H54 (cell line): ENCODE measurements around the gene ZNF669.

ENCODE experiments used
- DNase-seq: peaks from one replicate; pipeline ENCODE4 v3.0.0; 2011; ENCODE audit warnings: low spot score, mixed read lengths; ENCODE audit not compliant: insufficient read length
- FAIRE-seq: peaks from 3 replicates; lab custom pipeline; 2011; peaks lifted over from hg19 to GRCh38; lab: Jason Lieb, UNC
- POLR2A ChIP-seq: IDR thresholded peaks from 2 replicates; pipeline ENCODE4 v1.6.1; 2011; ENCODE audit warnings: low read depth, mild to moderate bottlenecking, low read length

The ZNF669 gene

DNA sequence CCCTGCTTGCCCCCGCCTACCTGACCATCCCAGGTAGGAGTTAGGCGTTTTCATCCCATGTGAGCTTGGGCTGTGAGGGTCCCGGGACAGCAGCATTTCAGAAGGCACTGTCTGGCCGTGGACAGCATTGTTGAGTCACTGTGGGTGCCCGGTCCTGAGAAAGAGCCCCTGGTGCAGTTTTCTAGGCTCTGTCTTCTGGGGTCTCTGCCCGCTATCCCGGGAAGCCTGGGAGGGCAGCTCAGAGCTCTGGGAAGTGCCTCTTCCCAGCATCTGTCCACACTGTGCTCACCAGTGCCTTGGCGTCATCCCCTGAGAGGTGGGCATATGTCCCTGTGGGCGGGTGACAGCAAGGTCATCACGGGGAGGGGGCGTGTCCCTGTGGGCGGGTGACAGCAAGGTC, 11.4 kb upstream of the ZNF669 start:
- no peak for TF ChIP-seq POLR2A
- DNase-seq, result no peak
- no peak for FAIRE-seq

DNA sequence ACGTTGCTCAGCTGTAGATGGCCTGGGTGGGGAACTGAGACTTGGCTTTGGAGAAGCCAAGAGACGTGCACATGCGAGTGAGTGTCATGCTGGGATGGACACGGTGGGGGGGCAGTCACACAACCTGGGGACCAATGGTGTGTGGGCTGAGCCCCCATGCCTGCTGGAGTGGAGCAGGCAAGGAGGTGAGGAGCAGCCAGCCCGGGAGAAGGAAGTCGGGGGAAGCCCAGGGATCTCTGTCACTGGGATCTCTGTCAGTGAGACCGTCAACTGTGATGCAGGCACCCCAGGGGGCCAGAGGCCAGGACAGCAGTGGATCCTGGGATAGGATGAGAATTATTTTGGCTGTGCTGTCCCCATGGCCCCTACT, 11.0 kb upstream of the ZNF669 start:
- TF ChIP-seq POLR2A, result no peak
- FAIRE-seq, result no peak

DNA sequence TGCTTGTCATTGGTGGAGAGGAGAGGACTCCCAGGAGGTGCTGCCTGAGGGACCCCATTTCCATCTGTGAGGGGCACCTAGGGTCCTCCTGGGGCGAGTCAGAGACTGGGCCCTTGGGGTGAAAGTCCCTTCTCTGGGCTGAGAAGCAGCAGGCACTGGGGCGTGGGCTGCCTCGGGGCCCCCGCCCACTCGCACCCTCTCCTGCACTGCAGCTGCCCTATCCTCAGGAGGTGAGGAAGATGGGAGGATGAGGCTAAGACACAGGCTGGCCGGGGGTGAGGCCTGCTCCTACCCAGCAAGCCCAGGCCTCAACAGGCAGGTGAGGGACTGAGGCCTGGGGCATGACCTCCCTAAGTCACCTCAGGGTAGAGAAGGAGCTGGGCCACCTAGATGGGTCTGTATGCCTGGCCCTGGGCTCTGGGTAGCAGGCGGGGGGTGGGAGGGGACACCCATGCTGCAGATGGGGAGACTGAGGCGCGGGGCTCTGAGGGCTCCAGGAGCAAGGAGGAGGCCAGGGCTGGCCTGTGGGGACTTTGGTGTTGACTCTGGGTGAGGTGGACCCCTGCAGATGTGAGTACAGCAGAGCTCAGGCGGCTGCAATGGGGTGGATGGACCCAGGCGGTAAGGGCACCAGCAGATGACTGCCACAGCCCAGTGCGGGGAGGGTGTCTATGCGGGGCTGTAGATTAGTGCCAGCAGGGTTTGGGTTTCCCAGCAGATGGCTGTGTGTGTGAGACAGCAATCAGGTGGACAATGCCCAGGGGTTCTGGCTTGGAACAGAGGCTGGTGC, 10.4 kb upstream of the ZNF669 start:
- DNase-seq (no peak), FAIRE-seq (no peak)
- no peak for TF ChIP-seq POLR2A

More for the DNA sequence above, 11.0 kb upstream of the ZNF669 start:
- no peak for DNase-seq

DNA sequence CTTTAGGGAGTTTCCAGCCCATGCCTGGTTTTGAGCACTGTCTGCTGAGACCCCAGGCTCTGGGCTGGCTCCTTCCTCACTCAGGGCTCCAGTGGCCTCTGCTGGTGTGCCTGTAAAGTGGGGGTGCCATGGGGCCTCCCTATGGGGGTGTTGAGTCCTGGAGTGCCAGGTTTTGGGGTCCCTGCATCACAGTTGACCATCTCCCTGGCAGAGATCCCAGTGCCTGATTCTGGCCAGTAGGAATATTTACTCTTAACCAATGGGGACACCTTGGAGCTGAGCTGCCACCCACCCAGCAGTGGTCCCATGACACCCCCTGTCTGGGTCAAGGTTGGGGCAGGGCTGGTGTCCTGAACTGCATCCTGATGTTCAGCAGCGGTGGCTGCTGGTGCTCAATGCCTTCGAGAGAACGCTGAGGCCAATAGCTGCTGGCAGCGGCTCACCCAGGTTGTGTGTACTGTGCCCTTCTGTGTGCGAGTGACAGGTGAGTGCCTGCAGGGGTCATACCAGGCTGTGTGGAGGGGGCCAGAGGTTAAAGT, 9.6 kb upstream of the ZNF669 start:
- DNase-seq, result no peak
- no peak for TF ChIP-seq POLR2A
- no peak for FAIRE-seq

DNA sequence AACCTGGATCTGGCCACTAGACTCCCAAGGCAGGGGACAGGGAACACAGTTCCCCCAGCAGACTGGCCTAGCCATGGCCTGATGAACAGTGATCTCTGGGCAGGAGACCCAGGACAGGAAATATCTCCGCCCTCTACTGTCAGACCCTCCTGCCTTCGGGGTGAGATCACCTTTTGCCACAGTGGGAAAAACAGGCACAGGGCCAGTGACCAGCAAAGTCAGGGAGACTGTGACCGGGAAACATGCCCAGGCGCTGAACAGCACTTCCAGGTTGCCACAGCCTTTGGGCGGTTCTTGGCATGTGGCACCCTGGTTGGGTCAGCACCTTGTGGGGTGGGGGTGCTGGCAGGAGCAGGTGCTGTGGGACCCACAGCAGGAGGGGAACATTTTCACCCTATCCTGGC, 8.9 kb upstream of the ZNF669 start:
- peak; percentile 84 for DNase-seq

DNA sequence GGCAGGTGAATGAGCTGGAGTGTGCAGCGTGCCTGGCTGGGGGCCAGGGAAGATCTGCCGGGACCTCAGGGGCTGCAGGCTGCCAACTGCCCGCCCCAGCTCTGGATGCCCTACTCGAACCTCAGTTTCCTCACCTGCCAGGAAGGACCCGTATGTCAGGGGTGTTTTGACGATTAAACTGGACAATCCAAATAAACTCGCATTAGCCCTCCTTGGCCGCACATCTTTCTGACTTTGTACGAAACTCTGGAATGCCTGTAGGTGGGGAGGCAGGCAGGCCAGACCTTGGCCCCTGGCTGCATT, 8.3 kb upstream of the ZNF669 start:
- FAIRE-seq, result no peak
- DNase-seq, result no peak
- TF ChIP-seq POLR2A, result no peak

More for the DNA sequence above, 8.9 kb upstream of the ZNF669 start:
- TF ChIP-seq POLR2A, result no peak
- peak; percentile 66 for FAIRE-seq

DNA sequence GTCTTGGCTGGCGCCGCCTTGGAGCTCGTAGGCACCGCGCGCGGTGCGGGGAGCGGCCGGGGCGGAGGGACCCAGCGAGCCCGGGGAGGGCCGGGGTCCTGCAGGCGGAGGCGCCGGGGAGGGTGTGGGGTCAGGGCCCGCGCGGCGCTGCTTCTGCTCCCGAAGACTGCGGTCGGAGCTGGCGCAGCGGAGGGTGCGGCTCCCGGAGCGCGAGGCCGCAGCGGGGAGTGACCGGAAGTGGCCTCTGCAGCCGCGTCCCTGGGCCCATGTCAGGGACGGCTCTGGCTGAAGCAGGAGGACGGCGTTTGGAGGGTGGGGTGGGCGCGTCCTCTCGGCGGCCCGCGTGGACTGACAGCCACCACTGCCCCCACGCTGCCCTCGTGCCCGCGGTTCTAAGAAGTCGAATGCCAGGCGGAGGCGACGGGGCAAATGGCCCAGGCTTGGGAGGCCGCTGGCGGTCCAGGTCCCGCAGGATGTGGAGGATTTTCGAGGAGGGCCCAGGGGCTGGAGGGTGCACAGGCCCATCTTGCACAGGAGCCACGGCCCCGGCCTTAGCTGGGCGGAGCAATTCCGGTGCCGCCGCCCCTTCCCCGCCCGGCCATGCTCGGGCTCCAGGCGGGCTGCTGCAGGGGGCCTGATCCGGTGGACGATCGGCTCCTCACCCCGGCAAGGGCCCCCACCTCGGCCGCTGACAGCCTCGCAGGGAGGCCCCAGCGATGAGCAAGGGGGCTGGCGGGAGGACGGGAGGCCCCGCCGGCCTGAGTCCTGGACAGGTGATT, 7.7 kb upstream of the ZNF669 start:
- no peak for FAIRE-seq
- TF ChIP-seq POLR2A, result peak; percentile 74
- peak; percentile 72 for DNase-seq

DNA sequence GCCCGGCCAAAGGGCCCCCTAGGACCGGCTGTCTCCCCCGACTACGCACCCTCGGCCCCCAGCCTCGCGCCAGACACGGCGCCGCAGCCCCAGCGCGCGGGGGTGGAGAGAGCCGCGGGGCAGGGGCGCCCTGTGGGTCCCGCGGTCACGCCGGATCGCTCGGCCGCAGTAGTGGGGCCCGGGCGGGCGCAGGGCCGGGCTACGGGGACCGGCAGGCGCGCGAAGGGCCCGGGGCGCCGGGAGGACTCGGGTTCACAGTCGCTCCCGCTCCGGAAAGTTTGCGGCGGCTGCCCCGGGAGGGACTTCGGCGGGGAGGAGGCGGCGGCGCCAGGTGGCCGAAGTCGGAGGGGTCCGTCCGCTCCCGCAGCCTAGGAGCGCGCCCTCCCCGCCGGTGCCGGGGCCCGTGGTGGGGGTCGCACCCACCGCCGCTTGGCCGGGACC, 7.1 kb upstream of the ZNF669 start:
- no peak for TF ChIP-seq POLR2A
- FAIRE-seq, result no peak
- DNase-seq, result peak; percentile 38

DNA sequence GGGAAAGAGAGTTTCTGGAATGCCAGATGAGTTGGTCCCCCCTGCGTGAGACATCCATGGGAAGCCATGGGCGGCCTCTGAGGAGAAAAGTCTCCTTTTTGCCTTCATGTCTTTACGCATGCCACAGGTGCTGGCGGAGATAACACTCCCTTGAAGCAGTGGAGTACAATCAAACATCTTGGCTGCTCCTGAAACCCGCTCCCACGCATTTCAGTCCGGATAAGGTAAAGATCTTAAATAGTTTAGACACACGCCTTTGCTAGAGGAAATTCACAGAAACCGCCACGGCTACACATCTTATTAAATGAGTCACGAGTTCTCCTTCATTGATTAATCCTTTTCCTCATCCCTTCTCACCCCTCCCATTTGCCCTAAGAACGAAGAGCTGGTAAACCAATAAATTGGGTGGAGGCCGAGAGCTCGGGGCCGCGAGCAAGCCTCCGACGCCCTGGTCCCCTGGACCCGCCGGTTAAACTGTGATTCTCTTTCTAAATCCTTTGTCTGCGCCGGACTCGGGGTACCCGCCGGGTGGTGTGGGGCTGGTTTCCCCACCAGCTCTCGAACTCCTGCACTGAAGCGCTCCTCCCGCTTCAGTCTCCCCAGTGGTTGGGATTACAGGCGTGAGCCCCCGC, 6.6 kb upstream of the ZNF669 start:
- TF ChIP-seq POLR2A, result no peak
- no peak for FAIRE-seq

DNA sequence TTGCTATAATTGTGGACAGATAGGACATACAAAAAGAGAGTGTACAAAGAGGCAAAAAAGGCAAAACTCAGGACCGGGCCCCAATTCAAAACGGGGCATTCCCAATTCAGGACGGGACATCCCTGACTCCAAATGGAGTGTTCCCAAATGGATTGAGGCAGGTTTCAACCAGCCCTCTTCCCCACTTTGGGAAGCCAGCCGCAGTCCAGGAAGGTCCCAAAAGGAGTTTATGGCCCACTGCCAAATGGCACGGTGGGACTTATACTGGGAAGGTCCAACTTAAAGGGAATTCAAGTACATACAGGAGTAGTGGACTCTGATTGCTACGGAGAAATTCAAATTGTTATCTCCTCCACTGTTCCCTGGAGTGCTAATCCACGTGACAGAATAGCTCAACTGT, 3.5 kb upstream of the ZNF669 start:
- no peak for TF ChIP-seq POLR2A
- DNase-seq, result no peak
- FAIRE-seq, result no peak

More for the DNA sequence above, 6.6 kb upstream of the ZNF669 start:
- DNase-seq, result no peak

DNA sequence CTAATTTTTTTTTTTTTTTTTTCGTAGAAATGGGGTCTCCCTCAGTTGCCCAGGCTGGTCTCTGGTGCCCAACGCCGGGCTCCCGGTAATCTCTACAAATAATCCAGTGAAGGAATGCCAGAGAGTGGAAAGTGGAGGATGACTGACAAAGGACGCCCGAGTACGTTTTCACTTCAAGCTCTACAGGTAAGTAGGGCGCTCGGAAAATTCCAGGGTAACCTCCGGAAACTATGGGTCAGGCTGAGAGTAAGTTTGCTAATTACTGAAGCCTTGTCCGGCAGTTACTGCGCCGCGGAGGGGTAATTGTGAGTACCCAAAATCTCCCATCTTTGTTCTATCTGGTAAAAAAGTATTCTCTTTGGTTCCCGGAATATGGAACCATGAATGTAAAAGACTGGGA, 1.8 kb upstream of the ZNF669 start:
- no peak for FAIRE-seq
- no peak for TF ChIP-seq POLR2A
- no peak for DNase-seq

DNA sequence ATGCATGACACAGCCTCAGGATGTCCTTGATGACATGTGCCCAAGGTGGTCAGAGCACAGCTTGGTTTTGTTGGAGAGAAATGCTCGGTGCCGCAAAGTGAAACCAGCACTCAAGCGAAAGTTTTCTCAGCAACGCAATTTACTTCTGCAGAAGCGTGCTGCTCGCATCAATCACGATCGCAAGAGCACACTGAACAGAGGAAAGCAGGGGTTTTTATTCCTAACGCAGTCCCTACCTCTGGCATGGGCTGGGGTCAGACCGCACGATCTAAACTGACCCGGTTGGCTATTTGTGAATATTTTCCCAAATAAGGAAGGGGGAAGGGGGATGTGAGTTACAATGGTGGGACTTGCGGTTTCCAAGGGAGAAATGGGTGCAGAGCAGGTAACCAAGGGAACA, 809 bp upstream of the ZNF669 start:
- no peak for TF ChIP-seq POLR2A
- FAIRE-seq (no peak), DNase-seq (no peak)

DNA sequence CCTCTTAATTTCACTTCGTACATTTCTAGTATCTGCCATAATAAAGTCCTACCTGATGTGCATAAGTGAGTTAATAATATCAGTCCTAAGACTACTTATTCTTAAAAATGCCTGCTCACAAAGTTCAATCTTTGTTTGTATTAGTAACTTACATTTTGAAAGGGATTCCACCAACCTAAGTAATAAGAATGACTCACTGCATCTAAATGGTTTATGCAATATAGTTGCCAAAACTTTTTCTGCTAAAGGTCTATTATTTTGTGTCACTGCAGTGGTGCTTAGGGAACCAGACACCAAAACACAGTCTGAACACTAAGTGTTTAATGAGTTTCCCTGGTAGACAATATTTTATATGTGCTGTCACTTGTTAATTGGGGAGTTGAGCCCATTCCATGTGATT, 1.8 kb downstream of the ZNF669 start:
- TF ChIP-seq POLR2A, result no peak
- DNase-seq (no peak), FAIRE-seq (no peak)

DNA sequence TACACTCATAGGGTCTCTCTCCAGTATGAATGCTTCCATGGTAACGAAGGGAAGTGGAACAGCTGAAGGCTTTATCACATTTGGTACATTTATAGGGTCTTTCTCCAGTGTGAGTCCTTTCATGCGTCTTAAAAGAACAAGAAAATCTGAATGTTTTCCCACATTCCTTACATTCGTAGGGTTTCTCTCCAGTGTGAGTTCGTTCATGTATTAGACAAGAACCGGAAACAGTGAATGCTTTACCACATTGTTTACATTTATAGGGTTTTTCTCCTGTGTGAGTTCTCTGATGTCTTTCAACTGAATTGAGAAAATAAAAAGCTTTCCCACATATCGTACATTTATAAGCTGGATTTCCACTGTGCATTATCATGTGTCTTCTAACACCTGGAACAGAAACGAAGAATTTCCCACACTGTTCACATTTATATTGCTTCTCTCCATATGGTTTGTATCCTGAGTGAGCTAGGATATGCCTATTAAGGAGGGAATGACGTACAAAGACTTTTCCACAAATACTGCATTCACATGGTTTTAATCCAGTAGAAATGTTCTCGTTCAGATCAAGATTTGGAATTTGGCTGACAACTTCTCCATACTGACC, 3.4 kb downstream of the ZNF669 start:
- FAIRE-seq, result no peak
- no peak for DNase-seq
- no peak for TF ChIP-seq POLR2A
